ENCODE data around the gene PRDM16.

The PRDM16 gene

GRCh38 chr1:3038113-3038551 is 30.9 kb upstream of the PRDM16 start:
- H3K4me1 ChIP-seq (ENCODE audit: control insufficient read depth in 1 of 2, insufficient read depth in 2 of 2, low read length in 2 of 2) = no peaks in the 10 kb centered on the region
- no peaks in the 10 kb centered on the region for H3K36me3 ChIP-seq (ENCODE audit: control insufficient read depth in 1 of 2, insufficient read depth in 2 of 2, low read length in 2 of 2)
- no peak overlapping the region for H3K4me3 ChIP-seq (ENCODE audit: low read depth in 1 of 2, low read length in 2 of 2)
- H3K27ac ChIP-seq (ENCODE audit: low read depth, low read length) = no peak overlapping the region
- H3K9ac ChIP-seq (ENCODE audit: low read depth in 1 of 2, low read length in 2 of 2) = no peak overlapping the region
- H3K9me3 ChIP-seq (ENCODE audit: control insufficient read depth in 1 of 2, low read length in 2 of 2) = no peaks in the 10 kb centered on the region
- H3K27me3 ChIP-seq (ENCODE audit: control insufficient read depth in 1 of 2, insufficient read depth in 2 of 2, low read length in 2 of 2) = peaks cover 12 to 13% of the 10 kb centered on the region in 2 donors

GRCh38 chr1:3038571-3039181 is 30.3 kb upstream of the PRDM16 start:
- Histone ChIP-seq H3K27me3 (ENCODE audit: control insufficient read depth in 1 of 2, insufficient read depth in 2 of 2, low read length in 2 of 2) (peaks cover 12 to 13% of the 10 kb centered on the region in 2 donors), H3K36me3 (ENCODE audit: control insufficient read depth in 1 of 2, insufficient read depth in 2 of 2, low read length in 2 of 2) (no peaks in the 10 kb centered on the region), H3K4me3 (ENCODE audit: low read depth in 1 of 2, low read length in 2 of 2) (no peak overlapping the region), H3K9me3 (ENCODE audit: control insufficient read depth in 1 of 2, low read length in 2 of 2) (no peaks in the 10 kb centered on the region), H3K9ac (ENCODE audit: low read depth in 1 of 2, low read length in 2 of 2) (no peak overlapping the region), H3K4me1 (ENCODE audit: control insufficient read depth in 1 of 2, insufficient read depth in 2 of 2, low read length in 2 of 2) (no peaks in the 10 kb centered on the region), H3K27ac (ENCODE audit: low read depth, low read length) (no peak overlapping the region)

DNA sequence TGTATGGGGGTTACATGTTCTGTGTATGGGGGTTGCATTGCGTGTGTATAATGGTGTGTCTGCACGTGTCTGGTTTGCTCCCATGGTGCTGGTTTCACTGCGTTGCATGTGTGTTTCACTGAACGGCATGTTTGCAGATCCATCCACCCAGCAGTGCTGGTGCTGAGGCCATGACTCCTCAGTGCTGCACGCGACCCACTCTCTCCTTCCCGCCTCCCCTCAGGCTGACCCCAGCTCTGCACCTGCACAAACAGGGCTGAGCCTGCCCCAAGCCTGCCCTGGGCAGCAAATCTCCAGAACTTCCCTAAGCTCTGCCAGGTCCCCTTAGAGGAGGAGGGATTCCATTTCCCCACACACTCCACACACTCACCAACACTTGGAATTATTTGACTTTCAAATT is 29.0 kb upstream of the PRDM16 start:
- H3K27me3 ChIP-seq (ENCODE audit: control insufficient read depth in 1 of 2, insufficient read depth in 2 of 2, low read length in 2 of 2) = peaks cover 12 to 16% of the 10 kb centered on the region in 2 donors
- no peak overlapping the region for H3K9ac ChIP-seq (ENCODE audit: low read depth in 1 of 2, low read length in 2 of 2)
- H3K36me3 ChIP-seq (ENCODE audit: control insufficient read depth in 1 of 2, insufficient read depth in 2 of 2, low read length in 2 of 2) = no peaks in the 10 kb centered on the region
- no peaks in the 10 kb centered on the region for H3K9me3 ChIP-seq (ENCODE audit: control insufficient read depth in 1 of 2, low read length in 2 of 2)
- H3K27ac ChIP-seq (ENCODE audit: low read depth, low read length) = no peak overlapping the region
- H3K4me1 ChIP-seq (ENCODE audit: control insufficient read depth in 1 of 2, insufficient read depth in 2 of 2, low read length in 2 of 2) = no peaks in the 10 kb centered on the region
- no peak overlapping the region for H3K4me3 ChIP-seq (ENCODE audit: low read depth in 1 of 2, low read length in 2 of 2)

- H3K36me3 ChIP-seq (ENCODE audit: control insufficient read depth in 1 of 2, insufficient read depth in 2 of 2, low read length in 2 of 2) = no peaks in the 10 kb centered on the region
- H3K4me1 ChIP-seq (ENCODE audit: control insufficient read depth in 1 of 2, insufficient read depth in 2 of 2, low read length in 2 of 2) = no peaks in the 10 kb centered on the region
- H3K9me3 ChIP-seq (ENCODE audit: control insufficient read depth in 1 of 2, low read length in 2 of 2) = no peaks in the 10 kb centered on the region
- no peak overlapping the region for H3K9ac ChIP-seq (ENCODE audit: low read depth in 1 of 2, low read length in 2 of 2)
- no peak overlapping the region for H3K27ac ChIP-seq (ENCODE audit: low read depth, low read length)
- no peak overlapping the region for H3K4me3 ChIP-seq (ENCODE audit: low read depth in 1 of 2, low read length in 2 of 2)
- peaks cover 12 to 16% of the 10 kb centered on the region in 2 donors for H3K27me3 ChIP-seq (ENCODE audit: control insufficient read depth in 1 of 2, insufficient read depth in 2 of 2, low read length in 2 of 2)
Measured at GRCh38 chr1:3042481-3042880, 26.5 kb upstream of the PRDM16 start.

GRCh38 chr1:3049164-3049563 is 19.8 kb upstream of the PRDM16 start:
- H3K9me3 ChIP-seq (ENCODE audit: control insufficient read depth in 1 of 2, low read length in 2 of 2) = no peaks in the 10 kb centered on the region
- H3K4me3 ChIP-seq (ENCODE audit: low read depth in 1 of 2, low read length in 2 of 2) = no peak overlapping the region
- no peaks in the 10 kb centered on the region for H3K36me3 ChIP-seq (ENCODE audit: control insufficient read depth in 1 of 2, insufficient read depth in 2 of 2, low read length in 2 of 2)
- no peak overlapping the region for H3K27ac ChIP-seq (ENCODE audit: low read depth, low read length)
- no peak overlapping the region for H3K9ac ChIP-seq (ENCODE audit: low read depth in 1 of 2, low read length in 2 of 2)
- H3K27me3 ChIP-seq (ENCODE audit: control insufficient read depth in 1 of 2, insufficient read depth in 2 of 2, low read length in 2 of 2) = peaks cover 2 to 3% of the 10 kb centered on the region in 2 donors
- H3K4me1 ChIP-seq (ENCODE audit: control insufficient read depth in 1 of 2, insufficient read depth in 2 of 2, low read length in 2 of 2) = no peaks in the 10 kb centered on the region

DNA sequence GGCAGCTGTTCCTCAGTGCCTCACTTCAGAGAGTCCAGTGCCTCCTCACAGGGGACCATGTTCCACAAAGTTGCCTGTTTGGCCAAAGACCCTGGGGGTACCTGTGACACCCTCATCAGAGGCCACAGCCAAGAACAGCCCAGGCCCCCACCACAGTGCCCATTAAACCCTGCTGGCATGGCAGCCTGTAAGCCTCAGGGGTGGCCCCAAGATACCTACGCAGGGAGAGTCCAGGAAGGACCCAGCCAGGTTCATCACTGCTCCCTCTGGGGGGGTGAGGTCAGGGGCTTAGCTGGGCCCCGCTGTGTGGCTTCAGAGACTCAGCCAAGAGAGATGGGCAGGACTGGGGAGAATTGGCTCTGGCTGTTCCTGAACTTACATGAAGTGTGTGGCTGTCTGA is 19.1 kb upstream of the PRDM16 start:
- no peak overlapping the region for H3K27ac ChIP-seq (ENCODE audit: low read depth, low read length)
- no peaks in the 10 kb centered on the region for H3K4me1 ChIP-seq (ENCODE audit: control insufficient read depth in 1 of 2, insufficient read depth in 2 of 2, low read length in 2 of 2)
- no peaks in the 10 kb centered on the region for H3K9me3 ChIP-seq (ENCODE audit: control insufficient read depth in 1 of 2, low read length in 2 of 2)
- H3K27me3 ChIP-seq (ENCODE audit: control insufficient read depth in 1 of 2, insufficient read depth in 2 of 2, low read length in 2 of 2) = no peaks in the 10 kb centered on the region
- H3K4me3 ChIP-seq (ENCODE audit: low read depth in 1 of 2, low read length in 2 of 2) = no peak overlapping the region
- H3K9ac ChIP-seq (ENCODE audit: low read depth in 1 of 2, low read length in 2 of 2) = no peak overlapping the region
- no peaks in the 10 kb centered on the region for H3K36me3 ChIP-seq (ENCODE audit: control insufficient read depth in 1 of 2, insufficient read depth in 2 of 2, low read length in 2 of 2)

- Histone ChIP-seq H3K9me3 (ENCODE audit: control insufficient read depth in 1 of 2, low read length in 2 of 2) (no peaks in the 10 kb centered on the region), H3K27ac (ENCODE audit: low read depth, low read length) (no peak overlapping the region), H3K36me3 (ENCODE audit: control insufficient read depth in 1 of 2, insufficient read depth in 2 of 2, low read length in 2 of 2) (no peaks in the 10 kb centered on the region), H3K4me1 (ENCODE audit: control insufficient read depth in 1 of 2, insufficient read depth in 2 of 2, low read length in 2 of 2) (no peaks in the 10 kb centered on the region), H3K4me3 (ENCODE audit: low read depth in 1 of 2, low read length in 2 of 2) (no peak overlapping the region), H3K27me3 (ENCODE audit: control insufficient read depth in 1 of 2, insufficient read depth in 2 of 2, low read length in 2 of 2) (no peaks in the 10 kb centered on the region), H3K9ac (ENCODE audit: low read depth in 1 of 2, low read length in 2 of 2) (no peak overlapping the region)
Measured at GRCh38 chr1:3050603-3051002, 18.4 kb upstream of the PRDM16 start.

DNA sequence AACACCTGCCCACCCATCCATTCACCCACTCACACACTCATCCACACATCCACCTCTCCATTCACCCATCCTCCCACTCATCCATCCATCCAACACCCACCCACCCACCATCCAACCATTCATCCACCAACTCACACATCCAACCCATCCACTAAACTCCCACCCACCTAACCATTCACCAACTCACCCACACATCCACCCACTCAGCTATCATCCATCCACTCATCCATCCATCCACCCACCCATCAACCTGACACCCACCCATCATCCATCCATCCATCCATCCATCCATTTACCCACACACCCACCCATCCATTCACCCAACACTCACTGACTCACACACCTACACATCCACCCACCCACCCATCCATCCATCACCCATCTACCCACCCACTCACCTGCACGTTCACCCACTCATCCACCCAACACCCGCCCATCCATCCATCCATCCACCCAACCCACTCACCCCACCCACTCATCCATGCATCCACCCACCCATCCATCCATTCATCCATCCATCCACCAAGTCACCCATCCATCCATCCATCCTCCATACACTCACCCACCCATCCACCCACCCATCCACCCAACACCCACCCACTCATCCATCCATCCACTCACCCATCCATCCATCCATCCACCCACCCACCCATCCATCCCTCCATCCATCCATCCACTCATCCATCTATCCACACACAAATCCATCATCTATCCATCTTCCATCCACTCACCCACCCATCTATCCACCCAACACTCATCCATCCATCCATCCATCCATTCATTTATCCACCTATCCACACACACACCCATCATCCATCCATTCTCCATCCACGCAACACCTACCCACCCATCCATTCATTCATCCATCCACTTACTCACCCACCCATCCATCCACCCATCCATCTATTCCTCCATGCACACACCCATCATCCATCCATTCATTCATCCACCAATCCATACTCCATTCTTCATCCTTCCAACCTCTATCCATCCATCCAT is 17.4 kb upstream of the PRDM16 start:
- H3K27ac ChIP-seq (ENCODE audit: low read depth, low read length) = no peak overlapping the region
- no peaks in the 10 kb centered on the region for H3K27me3 ChIP-seq (ENCODE audit: control insufficient read depth in 1 of 2, insufficient read depth in 2 of 2, low read length in 2 of 2)
- H3K4me3 ChIP-seq (ENCODE audit: low read depth in 1 of 2, low read length in 2 of 2) = no peak overlapping the region
- H3K36me3 ChIP-seq (ENCODE audit: control insufficient read depth in 1 of 2, insufficient read depth in 2 of 2, low read length in 2 of 2) = no peaks in the 10 kb centered on the region
- H3K4me1 ChIP-seq (ENCODE audit: control insufficient read depth in 1 of 2, insufficient read depth in 2 of 2, low read length in 2 of 2) = no peaks in the 10 kb centered on the region
- no peak overlapping the region for H3K9ac ChIP-seq (ENCODE audit: low read depth in 1 of 2, low read length in 2 of 2)
- H3K9me3 ChIP-seq (ENCODE audit: control insufficient read depth in 1 of 2, low read length in 2 of 2) = no peaks in the 10 kb centered on the region

GRCh38 chr1:3052501-3052900 is 16.5 kb upstream of the PRDM16 start:
- Histone ChIP-seq H3K27me3 (ENCODE audit: control insufficient read depth in 1 of 2, insufficient read depth in 2 of 2, low read length in 2 of 2) (no peaks in the 10 kb centered on the region), H3K36me3 (ENCODE audit: control insufficient read depth in 1 of 2, insufficient read depth in 2 of 2, low read length in 2 of 2) (no peaks in the 10 kb centered on the region), H3K9ac (ENCODE audit: low read depth in 1 of 2, low read length in 2 of 2) (no peak overlapping the region), H3K4me3 (ENCODE audit: low read depth in 1 of 2, low read length in 2 of 2) (no peak overlapping the region), H3K4me1 (ENCODE audit: control insufficient read depth in 1 of 2, insufficient read depth in 2 of 2, low read length in 2 of 2) (no peaks in the 10 kb centered on the region), H3K9me3 (ENCODE audit: control insufficient read depth in 1 of 2, low read length in 2 of 2) (no peaks in the 10 kb centered on the region), H3K27ac (ENCODE audit: low read depth, low read length) (no peak overlapping the region)

DNA sequence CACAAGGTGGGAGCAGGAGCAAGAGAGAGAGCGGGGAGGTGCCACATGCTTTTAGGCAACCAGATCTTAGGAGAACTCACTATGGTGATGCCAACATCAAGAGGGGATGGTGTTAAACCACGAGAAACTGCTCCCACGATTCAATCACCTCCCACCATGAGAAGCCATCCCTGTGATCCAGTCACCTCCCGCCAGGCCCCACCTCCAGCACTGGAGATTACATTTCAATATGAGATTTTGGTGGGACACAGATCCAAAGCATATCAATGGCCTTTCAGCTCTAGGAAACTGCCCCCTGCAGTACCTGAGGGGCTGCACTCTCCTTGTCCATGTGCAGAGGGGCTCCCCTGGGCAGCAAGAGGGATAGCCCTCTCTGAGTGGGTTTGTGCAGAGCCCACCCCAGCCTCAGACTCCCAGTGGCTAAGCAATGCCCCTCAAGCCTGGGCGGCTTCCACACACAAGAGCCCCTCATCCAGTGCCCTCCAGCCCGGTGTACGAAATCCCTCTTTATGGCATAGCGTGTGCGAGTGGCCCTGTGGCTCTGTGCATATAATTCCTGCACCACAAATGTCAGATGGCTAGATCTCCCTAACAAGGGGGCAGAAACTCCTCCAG is 15.5 kb upstream of the PRDM16 start:
- Histone ChIP-seq H3K27me3 (ENCODE audit: control insufficient read depth in 1 of 2, insufficient read depth in 2 of 2, low read length in 2 of 2) (no peaks in the 10 kb centered on the region), H3K27ac (ENCODE audit: low read depth, low read length) (no peak overlapping the region), H3K4me1 (ENCODE audit: control insufficient read depth in 1 of 2, insufficient read depth in 2 of 2, low read length in 2 of 2) (no peaks in the 10 kb centered on the region), H3K36me3 (ENCODE audit: control insufficient read depth in 1 of 2, insufficient read depth in 2 of 2, low read length in 2 of 2) (no peaks in the 10 kb centered on the region), H3K4me3 (ENCODE audit: low read depth in 1 of 2, low read length in 2 of 2) (no peak overlapping the region), H3K9me3 (ENCODE audit: control insufficient read depth in 1 of 2, low read length in 2 of 2) (no peaks in the 10 kb centered on the region), H3K9ac (ENCODE audit: low read depth in 1 of 2, low read length in 2 of 2) (no peak overlapping the region)
